ENCODE results near the gene HTR2A.

Gene HTR2A

DNA sequence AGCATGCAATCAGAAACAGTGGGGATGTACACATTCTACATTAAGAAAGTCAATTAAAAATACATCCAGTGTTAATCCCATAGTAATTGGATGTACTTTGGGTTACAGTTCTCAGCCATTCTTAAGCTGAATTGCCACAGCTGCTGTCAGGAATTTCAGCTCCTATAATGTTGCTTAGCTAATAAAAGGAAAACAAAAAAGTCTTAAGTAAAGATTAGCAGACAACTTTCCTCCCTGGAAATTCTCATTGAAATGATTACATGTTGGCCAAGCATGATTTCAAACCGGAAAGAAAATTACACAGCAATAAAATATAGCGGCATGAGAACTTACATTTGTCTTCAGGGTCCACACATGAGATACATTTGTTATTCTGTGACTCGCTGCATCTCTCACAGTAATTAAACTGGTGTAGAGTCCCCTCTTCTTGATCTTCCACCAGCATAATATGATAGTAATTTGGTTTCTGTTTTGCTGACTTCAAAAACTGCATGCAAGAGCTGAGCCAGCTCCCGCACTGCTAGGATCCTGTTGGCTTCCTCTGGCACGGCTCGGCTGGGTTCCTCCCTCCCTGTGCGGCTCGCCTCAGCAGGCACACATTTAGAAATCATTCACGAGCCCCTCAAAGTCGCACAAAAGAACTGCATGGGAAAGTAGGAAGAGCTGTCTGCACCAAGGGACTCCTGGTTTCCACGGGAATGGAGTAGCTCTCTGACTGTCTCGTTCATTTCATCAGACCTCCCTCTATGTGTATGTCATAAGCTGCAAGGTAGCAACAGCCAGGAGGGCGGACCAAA, at the start of gene HTR2A:
TSS of gene HTR2A (minus strand) at position 713 of the 797 bp plus-strand sequence. CDS start 1,147 bp downstream, outside the sequence.
- DNase-seq (ENCODE audit: low spot score) = no peak

DNA sequence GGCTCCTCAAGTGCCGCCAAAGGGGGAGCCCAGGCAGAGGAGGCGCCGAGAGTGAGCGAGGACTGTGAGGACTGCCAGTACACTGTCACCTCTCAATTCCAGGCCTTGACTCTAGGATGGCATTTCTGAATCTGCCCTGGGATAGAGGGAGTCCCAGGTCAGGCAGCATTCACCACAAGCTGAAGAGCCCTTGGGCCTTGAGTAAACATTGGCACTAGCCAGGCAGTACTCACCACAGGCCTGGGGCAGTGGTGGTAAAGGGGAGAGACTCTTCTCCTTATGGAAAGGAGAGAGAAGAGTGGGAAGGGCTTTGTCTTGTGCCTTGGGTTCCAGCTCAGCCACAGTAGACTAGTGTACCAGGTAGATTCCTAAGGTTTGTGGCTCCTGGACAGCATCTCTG, 39.7 kb upstream of the HTR2A start:
- no peak for DNase-seq (ENCODE audit: low spot score)

DNA sequence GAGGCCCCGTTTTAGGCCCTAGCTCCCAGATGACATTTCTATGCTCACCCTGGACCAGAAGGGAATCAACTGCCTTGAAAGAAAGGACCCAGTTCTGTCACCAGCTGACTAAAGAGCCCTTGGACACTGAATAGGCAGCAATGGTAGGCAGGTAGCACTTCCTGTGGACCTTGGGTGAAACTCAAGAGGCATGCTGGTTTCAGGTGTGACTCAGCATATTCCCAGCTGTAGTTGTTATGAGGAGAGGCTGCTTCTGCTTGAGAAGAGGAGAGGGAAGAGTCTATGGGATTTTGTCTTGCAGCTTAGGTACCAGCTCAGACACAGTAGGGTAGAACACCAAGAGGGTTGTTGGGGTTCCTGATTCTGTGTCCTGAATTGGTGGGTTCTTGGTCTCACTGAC, 37.9 kb upstream of the HTR2A start:
- DNase-seq (ENCODE audit: low spot score) = no peak

DNA sequence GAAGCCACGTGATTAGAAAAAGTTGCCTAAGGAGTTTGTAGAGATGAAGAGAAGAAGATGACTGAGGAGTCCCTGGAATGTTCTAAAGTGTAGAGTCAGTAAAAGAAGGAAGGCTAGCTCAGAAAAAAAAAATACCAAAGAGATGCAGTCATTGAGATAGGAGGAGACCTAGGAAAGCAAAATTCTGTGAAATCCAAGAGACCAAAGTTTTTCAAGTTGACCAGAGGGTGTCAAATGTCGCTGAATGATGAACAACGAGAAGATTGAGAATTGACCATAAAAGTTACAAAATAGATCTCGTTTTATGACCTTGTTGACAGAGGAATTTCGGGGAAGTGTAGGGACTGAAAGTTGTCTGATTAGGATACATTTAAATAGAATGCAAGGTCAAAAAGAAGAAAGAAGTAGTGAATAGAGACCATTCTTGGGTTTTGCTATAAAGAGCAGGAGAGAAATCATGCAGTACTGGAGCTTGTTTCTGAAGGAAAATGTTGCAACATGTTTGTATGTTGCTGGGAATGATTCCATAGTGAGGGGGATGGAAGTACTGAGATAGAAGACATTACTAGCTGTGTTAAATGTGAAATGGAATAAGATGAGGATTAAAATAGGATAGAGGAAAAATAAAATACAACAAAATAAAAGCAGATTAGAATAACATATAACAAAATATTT, 30.2 kb upstream of the HTR2A start:
- no peak for DNase-seq (ENCODE audit: low spot score)

DNA sequence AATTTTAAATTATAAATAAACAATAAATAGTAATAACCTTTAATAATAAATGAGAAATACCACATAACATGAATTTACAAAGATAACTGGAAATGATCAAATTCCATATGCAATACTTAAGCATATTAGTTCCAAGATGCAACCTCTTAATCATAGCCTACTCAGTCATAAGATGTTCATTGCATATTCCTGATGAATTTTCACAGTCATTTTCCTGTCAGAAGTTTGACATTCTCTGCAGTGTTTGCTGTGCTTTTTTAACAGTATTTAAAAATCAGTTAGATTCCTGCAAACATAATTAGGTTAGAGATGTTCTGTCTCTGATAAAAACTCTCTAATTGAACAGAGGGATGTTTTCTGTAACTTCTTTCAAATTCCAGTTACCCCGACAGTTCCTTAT, 28.6 kb upstream of the HTR2A start:
- no peak for DNase-seq (ENCODE audit: low spot score)

DNA sequence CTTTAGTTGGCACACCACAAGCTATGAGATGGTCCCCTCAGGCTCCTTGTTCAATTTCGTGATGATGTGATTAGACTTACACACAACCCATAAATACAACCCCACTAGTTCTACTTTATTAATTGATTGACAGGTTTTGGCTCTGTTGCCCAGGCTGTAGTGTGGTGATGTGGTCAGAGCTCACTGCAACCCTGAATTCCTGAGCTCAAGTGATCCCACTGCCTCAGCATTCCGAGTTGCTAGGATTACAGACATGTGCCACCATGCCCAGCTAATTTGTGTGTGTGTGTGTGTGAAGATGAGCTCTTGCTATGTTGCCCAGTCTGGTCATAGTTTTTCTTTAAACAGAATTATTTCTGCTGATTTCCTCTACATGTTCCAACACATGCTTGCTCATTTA, 17.5 kb upstream of the HTR2A start:
- no peak for DNase-seq (ENCODE audit: low spot score)

DNA sequence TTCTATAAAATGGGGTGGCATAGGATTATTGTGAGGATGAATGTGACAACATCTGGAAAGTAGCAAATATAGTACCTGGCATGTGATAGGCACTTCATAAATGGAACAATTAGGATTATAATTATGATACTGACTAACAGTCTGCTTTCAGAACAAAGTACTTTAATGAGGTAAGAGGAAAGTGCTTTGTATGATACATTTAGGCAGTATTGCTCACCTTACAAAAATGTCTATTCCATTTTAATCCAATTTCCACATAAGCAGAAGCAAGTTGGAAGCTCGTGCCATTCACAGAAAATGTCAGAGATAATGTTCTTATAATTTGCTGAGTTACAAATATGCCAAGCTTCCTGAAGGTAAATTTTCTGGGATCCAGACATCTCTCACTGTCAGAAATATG, 16.9 kb upstream of the HTR2A start:
- no peak for DNase-seq (ENCODE audit: low spot score)

DNA sequence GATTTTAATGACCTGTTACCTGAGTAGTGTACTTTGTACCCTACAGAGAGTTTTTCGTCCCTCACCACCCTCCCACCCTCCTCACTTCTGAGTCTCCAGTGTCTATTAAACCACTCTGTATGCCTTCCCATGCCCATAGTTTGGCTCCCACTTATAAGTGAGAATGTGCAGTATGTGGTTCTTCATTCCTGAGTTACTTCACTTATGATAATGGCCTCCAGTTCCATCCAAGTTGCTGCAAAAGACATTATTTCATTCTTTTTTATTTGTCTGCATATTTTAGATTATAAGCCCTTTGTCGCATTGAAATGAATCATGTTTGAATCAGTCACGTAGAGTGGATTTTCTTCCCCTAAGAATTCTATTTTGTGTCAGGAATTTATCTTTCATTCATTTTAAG, 12.2 kb upstream of the HTR2A start:
- no peak for DNase-seq (ENCODE audit: low spot score)

DNA sequence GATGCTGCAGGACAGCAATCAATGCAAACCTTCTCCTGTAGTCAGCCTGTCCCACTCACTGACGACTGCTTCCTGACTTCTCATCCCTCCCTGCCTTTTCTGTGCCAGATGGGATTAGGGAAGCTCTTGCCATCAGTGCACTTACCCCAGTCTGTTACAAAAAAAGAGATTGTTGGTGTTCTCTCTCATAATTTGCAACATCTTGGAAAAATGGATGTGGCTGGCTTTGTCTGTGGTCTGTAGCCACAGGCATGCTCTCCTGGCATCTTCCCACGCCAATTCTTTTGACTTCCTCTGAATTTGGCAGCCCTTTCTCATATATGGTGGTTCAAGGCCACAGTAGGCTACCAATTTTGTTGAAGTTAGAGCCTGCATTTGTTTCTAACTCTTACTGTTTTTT, 11.6 kb upstream of the HTR2A start:
- DNase-seq (ENCODE audit: low spot score) = no peak

DNA sequence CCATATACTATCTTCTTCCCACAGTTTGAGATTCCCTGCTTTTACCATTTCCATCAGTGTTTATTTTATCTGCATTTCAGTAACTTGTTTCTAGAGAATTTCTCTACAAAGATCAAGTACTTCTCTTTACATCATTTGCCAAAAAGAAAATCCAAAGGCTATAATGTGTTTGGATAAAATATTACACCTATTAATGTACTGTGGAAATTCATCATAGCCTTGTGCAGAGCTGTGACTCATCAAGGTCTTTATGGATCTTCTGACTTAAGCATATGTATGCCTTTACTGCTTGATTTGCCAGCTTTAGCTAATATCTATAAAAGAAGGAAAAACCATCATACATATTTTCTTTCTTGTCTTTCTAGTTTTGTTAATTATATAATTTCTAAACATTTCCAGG, 9.6 kb upstream of the HTR2A start:
- DNase-seq (ENCODE audit: low spot score) = no peak

DNA sequence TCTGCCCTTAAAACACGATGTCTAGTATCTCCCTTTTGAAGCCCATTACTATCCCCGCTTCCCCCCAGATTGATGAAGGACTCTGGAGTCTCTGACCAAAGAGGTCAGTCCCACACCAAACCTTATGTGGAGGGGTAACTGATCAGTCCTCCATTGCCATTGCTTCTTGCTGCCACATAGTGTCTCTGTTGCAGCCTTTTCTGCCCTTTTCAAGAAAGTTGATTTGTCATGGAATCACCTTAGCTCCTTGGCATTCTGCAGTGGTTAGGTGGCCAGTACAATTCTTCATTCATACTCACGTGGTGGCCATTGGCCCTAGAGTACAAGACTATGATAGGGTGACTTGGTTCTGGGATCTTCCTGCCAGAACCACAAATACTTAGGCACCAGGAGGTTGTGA, 8.4 kb upstream of the HTR2A start:
- DNase-seq (ENCODE audit: low spot score) = peak; percentile 27

DNA sequence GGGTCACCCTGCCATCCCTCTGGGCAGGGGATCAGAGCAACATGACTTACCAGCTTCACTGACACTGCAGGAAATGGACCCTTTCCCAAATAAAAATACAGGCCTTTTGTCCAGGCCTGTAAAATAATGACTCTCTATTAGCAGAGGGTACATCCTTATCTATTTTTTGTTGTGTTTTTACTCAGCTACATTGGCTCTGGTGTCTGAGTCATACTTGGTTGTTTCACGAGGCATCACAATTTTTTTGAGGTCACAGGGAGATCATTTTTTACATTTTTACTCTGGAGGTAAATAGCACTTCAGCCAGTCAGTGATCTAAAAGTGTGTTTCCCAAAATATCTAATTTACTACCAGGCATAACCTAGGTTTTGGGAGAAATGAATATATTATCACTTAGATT, 6.9 kb upstream of the HTR2A start:
- DNase-seq (ENCODE audit: low spot score) = no peak

DNA sequence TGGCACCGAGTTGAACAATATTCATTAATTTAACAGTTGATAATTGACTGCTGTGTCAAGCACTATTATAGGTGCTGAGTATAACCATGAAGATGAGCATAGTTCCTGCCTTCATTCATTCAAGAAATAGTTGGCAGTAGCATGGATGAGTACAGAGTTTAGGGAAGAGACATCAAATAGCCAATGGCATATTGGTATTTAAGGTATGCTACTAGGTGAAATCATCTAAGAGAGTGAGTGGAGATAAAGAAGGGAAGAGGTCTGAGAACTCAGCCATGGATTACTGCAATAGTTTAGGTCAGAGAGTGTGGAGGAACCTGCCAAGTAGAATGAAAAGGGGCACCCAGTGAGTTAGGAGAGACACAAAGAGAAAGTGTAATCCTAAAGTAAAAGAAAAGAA, 4.9 kb upstream of the HTR2A start:
- DNase-seq (ENCODE audit: low spot score) = no peak

DNA sequence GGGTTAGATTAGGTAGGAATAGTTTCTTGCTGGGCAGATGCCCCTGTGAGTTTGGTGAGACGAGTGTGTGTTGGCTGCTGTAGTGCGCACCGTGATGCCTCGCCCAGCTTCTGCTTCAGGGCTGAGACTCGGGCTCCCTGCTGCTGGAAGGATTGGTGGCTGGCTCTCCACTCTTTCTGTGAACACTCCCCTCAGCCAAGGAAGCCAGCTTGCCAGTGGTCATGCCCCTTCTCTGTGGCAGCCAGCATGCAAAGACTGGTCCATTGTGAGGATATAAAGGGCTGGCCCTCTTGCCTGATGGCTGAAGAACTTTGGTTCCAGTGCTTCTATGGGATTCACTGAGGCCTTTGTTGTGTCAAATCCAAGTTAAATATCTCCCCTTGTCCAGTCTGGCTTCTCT, 2.9 kb upstream of the HTR2A start:
- DNase-seq (ENCODE audit: low spot score) = no peak

DNA sequence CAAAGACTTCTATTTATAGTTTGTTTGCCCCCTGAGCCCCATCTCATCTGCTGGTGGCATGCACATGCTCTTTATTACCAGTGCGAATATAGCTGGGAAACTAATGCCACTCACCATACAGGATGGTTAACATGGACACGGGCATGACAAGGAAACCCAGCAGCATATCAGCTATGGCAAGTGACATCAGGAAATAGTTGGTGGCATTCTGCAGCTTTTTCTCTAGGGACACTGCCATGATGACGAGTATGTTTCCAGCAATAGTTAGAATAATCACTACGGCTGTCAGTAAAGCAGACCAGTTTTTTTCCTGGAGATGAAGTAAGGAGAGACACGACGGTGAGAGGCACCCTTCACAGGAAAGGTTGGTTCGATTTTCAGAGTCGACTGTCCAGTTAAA, 1.5 kb downstream of the HTR2A start:
- DNase-seq (ENCODE audit: low spot score) = no peak

DNA sequence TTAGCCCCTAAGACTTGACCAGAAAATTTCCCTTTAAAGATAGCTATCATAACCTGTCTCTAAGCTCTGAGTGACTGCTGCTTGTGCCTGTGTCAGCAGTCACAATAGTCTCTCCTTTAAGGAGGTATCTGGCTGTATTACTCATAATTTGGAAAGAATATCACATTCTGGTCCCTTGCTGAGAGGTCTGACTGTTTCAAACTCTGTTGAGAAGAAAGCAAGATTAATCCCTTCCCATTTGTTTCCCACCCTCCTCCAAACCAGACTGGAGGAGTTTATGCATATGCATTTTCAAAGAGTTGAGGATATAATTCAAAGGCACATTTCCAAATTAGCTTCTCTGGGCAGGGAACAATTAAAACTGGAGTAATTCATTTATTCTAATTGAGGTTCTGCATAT, 2.3 kb downstream of the HTR2A start:
- no peak for DNase-seq (ENCODE audit: low spot score)

DNA sequence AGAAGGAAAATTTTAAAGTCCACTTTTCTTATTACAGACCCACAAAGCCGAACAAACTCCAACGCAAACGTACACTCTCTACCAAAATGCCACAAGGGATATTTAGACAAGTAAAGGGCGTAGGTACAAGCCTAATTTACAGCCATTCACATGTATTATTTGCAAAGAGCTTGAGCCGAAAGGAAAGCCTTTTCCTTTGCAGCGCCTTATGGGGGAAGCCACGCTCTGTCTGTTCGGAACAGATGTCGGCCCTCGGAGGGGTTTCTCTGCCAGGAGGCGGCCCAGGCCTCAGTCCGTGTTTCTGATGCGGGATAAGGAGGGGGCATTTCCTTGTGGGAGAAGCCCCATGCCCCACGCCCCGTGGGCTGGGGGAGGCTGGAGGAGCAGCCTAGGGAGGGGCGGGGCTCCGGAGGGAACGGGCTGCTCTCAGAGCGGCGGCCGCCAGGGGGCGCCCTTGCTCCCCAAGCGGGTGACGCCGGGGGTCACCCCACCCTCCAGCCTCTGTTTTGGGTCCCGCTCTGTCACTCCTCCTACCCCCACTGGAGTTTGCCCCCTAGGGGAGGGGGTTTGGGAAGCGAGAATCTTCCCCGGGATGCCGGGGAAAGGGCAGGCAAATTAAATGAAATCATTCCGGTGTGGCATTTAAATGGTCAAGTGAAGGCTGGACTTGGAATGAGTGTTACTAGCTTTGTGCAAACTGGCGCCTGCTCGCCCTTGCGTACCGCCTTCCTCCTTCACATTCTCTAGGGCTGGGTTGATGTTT, 2.9 kb downstream of the HTR2A start:
- peak; percentile 19 for DNase-seq (ENCODE audit: low spot score)

DNA sequence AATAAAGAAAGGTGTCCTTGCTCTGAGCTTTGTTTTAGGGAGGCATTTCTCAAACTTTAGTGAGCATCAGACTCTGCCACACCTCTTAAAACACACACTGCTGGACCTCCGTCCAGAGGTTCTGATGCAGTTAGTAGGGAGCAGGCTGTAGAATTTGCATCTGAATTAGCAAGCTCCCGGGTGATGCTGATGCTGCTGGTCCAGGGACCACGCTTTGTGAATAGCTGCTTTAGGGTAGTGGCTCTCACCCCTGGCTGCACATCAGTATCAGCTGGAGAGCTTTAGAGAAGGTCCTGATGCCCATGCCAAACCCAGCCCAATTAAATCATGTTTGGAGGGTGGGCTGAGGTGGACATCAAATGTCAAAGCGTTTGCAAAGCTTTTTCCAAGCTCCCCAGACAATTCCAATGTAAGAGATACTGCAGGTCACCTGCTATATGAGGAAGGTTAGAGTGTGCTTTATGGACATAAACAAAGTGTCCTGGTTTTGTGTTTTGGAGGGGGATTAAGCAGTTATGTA, 3.6 kb downstream of the HTR2A start:
- no peak for DNase-seq (ENCODE audit: low spot score)

DNA sequence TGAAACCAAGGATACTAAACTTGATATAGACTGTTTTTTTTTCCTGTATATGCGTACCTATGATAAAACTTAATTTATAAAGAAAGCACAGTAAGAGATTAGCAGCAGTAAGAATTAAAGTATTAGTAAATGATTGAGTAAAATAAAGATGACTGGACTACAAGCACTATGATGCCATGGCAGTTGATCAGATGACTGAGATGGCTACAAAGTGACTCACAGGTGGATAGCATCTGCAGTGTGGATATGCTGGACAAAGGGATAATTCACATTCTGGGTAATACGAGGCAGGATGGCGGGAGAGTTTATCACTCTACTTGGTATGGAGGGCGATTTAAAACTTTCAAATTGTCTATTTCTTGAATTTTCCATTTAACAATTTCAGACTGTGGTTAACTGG, 11.8 kb downstream of the HTR2A start:
- DNase-seq (ENCODE audit: low spot score) = peak; percentile 14

DNA sequence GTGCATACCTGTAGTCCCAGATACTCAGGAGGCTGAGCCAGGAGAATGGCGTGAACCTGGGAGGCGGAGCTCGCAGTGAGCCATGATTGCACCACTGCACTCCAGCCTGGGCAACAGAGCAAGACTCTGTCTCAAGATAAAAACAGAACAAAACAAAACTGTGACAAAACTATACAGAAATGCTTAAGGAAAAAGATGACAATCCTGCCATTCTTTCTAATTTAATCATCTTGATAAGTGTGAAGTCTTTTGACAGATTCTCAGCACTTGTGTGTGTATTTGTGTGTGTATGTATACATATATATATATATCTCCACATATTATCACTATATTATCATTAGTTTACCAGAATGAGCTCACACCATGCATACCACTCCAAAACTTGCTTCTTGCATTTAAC, 12.3 kb downstream of the HTR2A start:
- DNase-seq (ENCODE audit: low spot score) = no peak

DNA sequence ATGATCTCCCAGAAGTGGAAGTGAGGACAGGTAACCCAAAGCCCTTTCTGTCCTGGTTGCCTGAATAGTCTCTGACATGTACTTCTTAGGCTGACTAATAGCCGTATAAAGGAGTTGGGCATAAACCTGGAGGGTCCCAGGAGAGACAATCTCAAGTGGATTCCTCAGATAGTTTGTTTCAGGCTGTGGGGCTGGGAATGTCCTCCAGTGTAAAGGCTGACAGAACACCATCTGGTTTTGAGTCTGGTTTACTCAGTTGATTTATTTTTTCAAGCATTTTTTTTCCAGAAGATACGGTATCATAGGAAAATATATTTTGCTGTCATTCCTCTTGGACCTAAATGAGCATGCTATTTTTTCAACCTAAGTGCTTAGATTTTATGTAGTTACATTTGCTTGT, 15.2 kb downstream of the HTR2A start:
- DNase-seq (ENCODE audit: low spot score) = no peak

DNA sequence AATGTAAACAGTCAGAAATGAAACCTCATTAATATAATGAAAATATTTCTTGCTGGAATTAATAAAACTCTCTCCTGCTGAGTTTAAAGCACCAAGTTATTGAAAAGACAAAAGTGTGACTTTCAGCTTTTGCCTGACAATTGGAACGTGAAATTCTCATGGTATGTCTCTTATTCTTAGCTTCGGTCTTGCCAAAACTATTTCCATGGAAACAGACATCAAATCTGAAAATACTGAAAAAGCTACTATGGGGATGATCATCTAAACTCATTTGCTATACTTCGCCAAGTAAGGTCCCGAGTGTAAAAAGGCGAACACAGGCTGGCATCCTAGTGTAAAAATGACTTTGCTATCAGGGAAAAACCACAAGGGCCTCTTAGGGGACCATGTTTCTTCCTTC, 22.8 kb downstream of the HTR2A start:
- DNase-seq (ENCODE audit: low spot score) = no peak

DNA sequence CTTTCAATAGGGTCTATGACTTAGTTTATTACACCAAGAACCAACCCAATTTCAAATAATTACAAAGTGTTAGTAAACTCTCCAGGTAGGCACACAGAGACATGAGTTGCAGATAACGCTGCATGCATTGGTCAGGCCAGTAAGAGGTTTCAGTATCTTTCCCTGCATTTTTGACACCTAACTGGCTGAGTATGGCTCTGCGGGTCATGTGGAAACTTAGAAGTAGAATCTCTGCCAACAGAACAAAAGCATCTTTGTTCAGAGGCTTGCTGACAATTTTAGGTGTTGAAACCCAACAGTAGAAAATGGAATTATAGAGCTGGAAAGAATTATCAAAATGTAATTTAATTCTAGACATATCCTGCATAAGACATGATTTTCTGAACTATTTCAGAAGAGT, 25.3 kb downstream of the HTR2A start:
- DNase-seq (ENCODE audit: low spot score) = no peak
